ENCODE results near the gene PCARE. TPM values are rescaled to one million over a fixed set of nuclear protein-coding genes. Genes with fewer than 3 reads are reported as not detected.
"Not testable (repeated sequence)": the region's sequence is repeated elsewhere in the genome, so short reads cannot be mapped to it uniquely, and the experiment has no call there.

The PCARE gene
- total RNA-seq, 2 experiments from 2014 or later, result not detected

- Mint-ChIP-seq H3K4me1 (ENCODE audit: low read depth) (no peaks in the 10 kb centered on the region), H3K4me3 (no peak overlapping the region), H3K27me3 (no peaks in the 10 kb centered on the region), H3K36me3 (ENCODE audit: low read depth) (no peaks in the 10 kb centered on the region), H3K27ac (no peak overlapping the region), H3K9me3 (no peaks in the 10 kb centered on the region)
- ATAC-seq (no peak), DNase-seq (no peak)
- no peak for TF ChIP-seq CTCF (IDR thresholded peaks at IDR 0.05)
- intact Hi-C loops (cut with micrococcal nuclease), result no loop called here
- ChIA-PET POLR2A (interaction anchor here (1.6 kb wide), 1 partner anchor 11 kb away, joined by 10 read pairs; the partner anchor contains the start of gene CLIP4), CTCF (interaction anchor here (0.9 to 1.0 kb wide), 3 partner anchors 51 to 146 kb away, joined by 3 read pairs; no protein-coding TSS in a partner anchor)
Observed at GRCh38 chr2:29104688-29105087, 30.4 kb upstream of the PCARE start.

- DNase-seq (no peak), ATAC-seq (no peak)
- no peak overlapping the region for H3K27ac Mint-ChIP-seq
- H3K27me3 Mint-ChIP-seq, result no peaks in the 10 kb centered on the region
- H3K9me3 Mint-ChIP-seq, result no peaks in the 10 kb centered on the region
- ChIA-PET CTCF (no interaction called here), POLR2A (no interaction called here)
- intact Hi-C loops (cut with micrococcal nuclease), result no loop called here
- H3K4me1 Mint-ChIP-seq (ENCODE audit: low read depth), result no peaks in the 10 kb centered on the region
- H3K36me3 Mint-ChIP-seq (ENCODE audit: low read depth), result no peaks in the 10 kb centered on the region
- no peak overlapping the region for H3K4me3 Mint-ChIP-seq
- TF ChIP-seq CTCF (IDR thresholded peaks at IDR 0.05), result no peak
Observed at GRCh38 chr2:29100564-29100963, 26.2 kb upstream of the PCARE start.

GRCh38 chr2:29097569-29097968, 23.2 kb upstream of the PCARE start:
- no peak for ATAC-seq
- no peaks in the 10 kb centered on the region for H3K4me1 Mint-ChIP-seq (ENCODE audit: low read depth)
- ChIA-PET CTCF (no interaction called here), POLR2A (interaction anchor here (1.4 kb wide), 1 partner anchor 9 kb away, joined by 3 read pairs; no protein-coding TSS in a partner anchor)
- DNase-seq, result no peak
- TF ChIP-seq CTCF (IDR thresholded peaks at IDR 0.05), result no peak
- H3K27me3 Mint-ChIP-seq, result no peaks in the 10 kb centered on the region
- no peaks in the 10 kb centered on the region for H3K9me3 Mint-ChIP-seq
- H3K36me3 Mint-ChIP-seq (ENCODE audit: low read depth), result no peaks in the 10 kb centered on the region
- intact Hi-C loops (cut with micrococcal nuclease), result no loop called here
- H3K27ac Mint-ChIP-seq, result no peak overlapping the region
- H3K4me3 Mint-ChIP-seq, result no peak overlapping the region

GRCh38 chr2:29096969-29097368, 22.6 kb upstream of the PCARE start:
- Mint-ChIP-seq H3K27me3 (no peaks in the 10 kb centered on the region), H3K9me3 (no peaks in the 10 kb centered on the region), H3K27ac (no peak overlapping the region), H3K4me3 (no peak overlapping the region), H3K36me3 (ENCODE audit: low read depth) (no peaks in the 10 kb centered on the region), H3K4me1 (ENCODE audit: low read depth) (no peaks in the 10 kb centered on the region)
- no peak for ATAC-seq
- CTCF ChIA-PET, result interaction anchor here (0.7 kb wide), 1 partner anchor 99 kb away, joined by 3 read pairs; no protein-coding TSS in a partner anchor
- no peak for DNase-seq
- POLR2A ChIA-PET, result interaction anchor here (1.4 kb wide), 1 partner anchor 9 kb away, joined by 3 read pairs; no protein-coding TSS in a partner anchor
- no peak for TF ChIP-seq CTCF (IDR thresholded peaks at IDR 0.05)
- intact Hi-C loops (cut with micrococcal nuclease), result no loop called here

- H3K4me3 Mint-ChIP-seq; H3K36me3 Mint-ChIP-seq (ENCODE audit: low read depth); H3K27me3 Mint-ChIP-seq; ATAC-seq; intact Hi-C loops (cut with micrococcal nuclease); H3K27ac Mint-ChIP-seq; H3K9me3 Mint-ChIP-seq; H3K4me1 Mint-ChIP-seq (ENCODE audit: low read depth); POLR2A ChIA-PET; DNase-seq; CTCF ChIA-PET: not testable (repeated sequence)
Observed at GRCh38 chr2:29090311-29090710, 16.0 kb upstream of the PCARE start.

GRCh38 chr2:29084554-29084953, 10.2 kb upstream of the PCARE start:
- CTCF ChIA-PET, result no interaction called here
- Mint-ChIP-seq H3K36me3 (ENCODE audit: low read depth) (no peaks in the 10 kb centered on the region), H3K27me3 (no peaks in the 10 kb centered on the region), H3K4me3 (no peak overlapping the region), H3K27ac (no peak overlapping the region), H3K4me1 (ENCODE audit: low read depth) (no peaks in the 10 kb centered on the region), H3K9me3 (peaks cover 2% of the 10 kb centered on the region)
- DNase-seq (no peak), ATAC-seq (no peak)
- intact Hi-C loops (cut with micrococcal nuclease), result no loop called here
- no peak for TF ChIP-seq CTCF (IDR thresholded peaks at IDR 0.05)
- POLR2A ChIA-PET, result no interaction called here
